Measurements from ENCODE around the gene PTRH1. TPM values are rescaled to one million over a fixed set of nuclear protein-coding genes. Genes with fewer than 3 reads are reported as not detected.

Gene PTRH1
- total RNA-seq, 1 experiment from 2014 or later: 16.9 TPM

DNA sequence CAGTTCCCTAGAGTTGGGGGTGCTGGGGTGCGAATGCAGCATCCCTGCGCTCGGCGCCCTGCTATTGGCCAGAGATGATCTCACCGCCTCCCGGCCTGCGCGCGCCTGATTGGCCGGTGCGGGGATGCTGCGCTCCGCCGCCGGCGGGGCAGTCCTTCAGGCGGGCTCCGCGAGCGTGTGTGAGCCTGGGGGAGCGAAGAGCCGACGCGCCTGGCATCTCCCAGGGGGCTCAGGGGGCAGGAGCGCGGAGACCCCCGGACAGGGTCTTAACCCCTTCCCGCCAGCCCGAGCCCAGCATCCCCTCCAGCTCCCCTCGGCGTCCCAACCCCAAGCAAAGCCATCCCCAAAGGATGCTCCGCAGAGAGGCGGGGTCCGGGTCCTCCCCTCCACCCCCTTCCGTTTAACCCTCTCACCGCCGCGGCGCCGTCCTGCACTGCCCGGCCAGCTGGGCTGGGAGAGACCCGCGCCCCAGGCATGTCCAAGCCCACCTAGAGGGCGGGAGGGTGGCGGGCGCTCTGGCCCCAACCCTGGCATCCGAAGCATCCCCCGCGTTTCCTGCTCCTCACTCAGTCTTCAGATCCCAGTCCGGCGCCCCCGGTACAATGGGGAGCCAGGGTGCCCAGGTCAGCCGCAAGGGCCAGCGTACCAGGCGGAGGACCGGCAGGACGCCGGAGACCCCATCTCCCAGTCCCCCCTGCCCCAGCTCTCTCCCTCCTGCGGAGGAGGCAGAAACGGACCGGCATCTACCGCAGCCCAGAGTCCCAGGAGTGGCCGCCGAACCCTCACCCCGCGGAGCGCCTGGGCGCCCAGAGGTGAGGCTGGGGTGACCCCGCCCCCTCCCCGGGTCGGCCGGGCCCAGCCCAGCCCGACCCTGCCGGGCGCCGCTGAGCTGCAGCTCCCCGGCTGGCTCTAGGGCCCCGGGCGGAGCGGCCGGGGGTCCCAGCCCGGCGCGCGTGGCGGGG is 38.9 kb upstream of the PTRH1 start (continued):
- TF ChIP-seq, protein P1, sequence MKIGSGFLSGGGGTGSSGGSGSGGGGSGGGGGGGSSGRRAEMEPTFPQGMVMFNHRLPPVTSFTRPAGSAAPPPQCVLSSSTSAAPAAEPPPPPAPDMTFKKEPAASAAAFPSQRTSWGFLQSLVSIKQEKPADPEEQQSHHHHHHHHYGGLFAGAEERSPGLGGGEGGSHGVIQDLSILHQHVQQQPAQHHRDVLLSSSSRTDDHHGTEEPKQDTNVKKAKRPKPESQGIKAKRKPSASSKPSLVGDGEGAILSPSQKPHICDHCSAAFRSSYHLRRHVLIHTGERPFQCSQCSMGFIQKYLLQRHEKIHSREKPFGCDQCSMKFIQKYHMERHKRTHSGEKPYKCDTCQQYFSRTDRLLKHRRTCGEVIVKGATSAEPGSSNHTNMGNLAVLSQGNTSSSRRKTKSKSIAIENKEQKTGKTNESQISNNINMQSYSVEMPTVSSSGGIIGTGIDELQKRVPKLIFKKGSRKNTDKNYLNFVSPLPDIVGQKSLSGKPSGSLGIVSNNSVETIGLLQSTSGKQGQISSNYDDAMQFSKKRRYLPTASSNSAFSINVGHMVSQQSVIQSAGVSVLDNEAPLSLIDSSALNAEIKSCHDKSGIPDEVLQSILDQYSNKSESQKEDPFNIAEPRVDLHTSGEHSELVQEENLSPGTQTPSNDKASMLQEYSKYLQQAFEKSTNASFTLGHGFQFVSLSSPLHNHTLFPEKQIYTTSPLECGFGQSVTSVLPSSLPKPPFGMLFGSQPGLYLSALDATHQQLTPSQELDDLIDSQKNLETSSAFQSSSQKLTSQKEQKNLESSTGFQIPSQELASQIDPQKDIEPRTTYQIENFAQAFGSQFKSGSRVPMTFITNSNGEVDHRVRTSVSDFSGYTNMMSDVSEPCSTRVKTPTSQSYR (CRISPR knock-in tag; IDR thresholded peaks at IDR 0.05): no peak
- TF ChIP-seq ZNF423 (CRISPR knock-in tag; IDR thresholded peaks at IDR 0.05): 0 out of 2 replicates have a peak, but pooled peaks have one; percentile 17
- no peak for TF ChIP-seq GRHL2 (CRISPR knock-in tag; IDR thresholded peaks at IDR 0.05; ENCODE audit: insufficient replicate concordance, severe bottlenecking)
- no peak for TF ChIP-seq ZNF416 (CRISPR knock-in tag; IDR thresholded peaks at IDR 0.05)
- no peak for TF ChIP-seq NFE2L1 (CRISPR knock-in tag; IDR thresholded peaks at IDR 0.05)
- TF ChIP-seq MLX (CRISPR knock-in tag; IDR thresholded peaks at IDR 0.05): no peak
- no peak for TF ChIP-seq CTCF (IDR thresholded peaks at IDR 0.05)

- no peak for TF ChIP-seq RORB (CRISPR knock-in tag; IDR thresholded peaks at IDR 0.05)
- no peak for TF ChIP-seq RELA (CRISPR knock-in tag; IDR thresholded peaks at IDR 0.05; ENCODE audit: borderline replicate concordance)
- no peak for TF ChIP-seq NFATC4 (CRISPR knock-in tag; IDR thresholded peaks at IDR 0.05)
- no peak for TF ChIP-seq ZNF396 (CRISPR knock-in tag; IDR thresholded peaks at IDR 0.05; ENCODE audit: borderline replicate concordance)
- TF ChIP-seq ZBTB21 (CRISPR knock-in tag; IDR thresholded peaks at IDR 0.05; ENCODE audit: borderline replicate concordance): no peak
- TF ChIP-seq TEAD4 (CRISPR knock-in tag; IDR thresholded peaks at IDR 0.05): no peak
- TF ChIP-seq GTF2I (CRISPR knock-in tag; conservative IDR thresholded peaks at IDR 0.05): no peak
- no peak for TF ChIP-seq NFE2L1 (CRISPR knock-in tag; IDR thresholded peaks at IDR 0.05)
- no peak for TF ChIP-seq ZSCAN18 (CRISPR knock-in tag; IDR thresholded peaks at IDR 0.05)
- no peak for TF ChIP-seq ZNF512 (CRISPR knock-in tag; IDR thresholded peaks at IDR 0.05; ENCODE audit: borderline replicate concordance)
- TF ChIP-seq, protein P1 (CRISPR knock-in tag; IDR thresholded peaks at IDR 0.05): no peak
- H3K4me1 Mint-ChIP-seq: peaks cover 4% of the 10 kb centered on the region; the same call in 1 of the 2 replicates
- ATAC-seq (no peak), DNase-seq (ENCODE audit: low spot score) (no peak)
- peaks cover 56% of the 10 kb centered on the region for H3K27me3 Mint-ChIP-seq (ENCODE audit: low read depth)
- no peaks in the 10 kb centered on the region for H3K9me3 Mint-ChIP-seq
- no peaks in the 10 kb centered on the region for H3K36me3 Mint-ChIP-seq
- CTCF ChIA-PET: interaction anchor here (1.6 to 3.3 kb wide), 5 partner anchors 9 to 116 kb away, joined by 4 to 34 read pairs (median 10); partner anchors contain the start of gene TOR2A
- no peak overlapping the region for H3K4me3 Mint-ChIP-seq
- POLR2A ChIA-PET: interaction anchor here (0.5 to 1.1 kb wide), 4 partner anchors 11 to 185 kb away, joined by 3 to 4 read pairs (median 3); partner anchors contain the start of gene CDK9
- no peak overlapping the region for H3K27ac Mint-ChIP-seq
Observed at GRCh38 chr9:127753622-127754021, 38.2 kb upstream of the PTRH1 start.

Measured in WTC11 (cell line).